HepG2 (cell line): ENCODE results near the gene FIGNL1. TPM values are rescaled to one million over a fixed set of nuclear protein-coding genes. Genes with fewer than 3 reads are reported as not detected.

Source experiments
- ATAC-seq: fragments of 200-7000 bp; cut with Tn5 transposase; 3 replicates; pipeline ENCODE4 v1.9.1; 2020; ENCODE audit warnings: mild to moderate bottlenecking, moderate library complexity
- BruUV-seq: library from RNA; stranded (reverse); fragments of 400-500 nt; replicated peaks from 2 replicates; lab custom pipeline; 2021; lab: Mats Ljungman, UMichigan
- CTCF ChIA-PET: fragments of 300-600 bp; formaldehyde crosslinking; extraction: SDS; loops from one replicate; lab custom pipeline; 2021; ENCODE audit warnings: low total read pairs, inconsistent platforms, low intra/inter-chr PET ratio; lab: Yijun Ruan, JAX
- POLR2A ChIA-PET: fragments of 350-600 bp; sonication (Branson Sonifier 250); formaldehyde crosslinking; loops from one replicate; lab custom pipeline; 2020; ENCODE audit warnings: antibody characterized with exemption, inconsistent platforms; lab: Yijun Ruan, JAX
- DNase-seq: peaks from one replicate; pipeline ENCODE4 v3.0.0-alpha.2; 2015; ENCODE audit warnings: low spot score
- FAIRE-seq: peaks from 3 replicates; lab custom pipeline; 2011; peaks lifted over from hg19 to GRCh38; lab: Jason Lieb, UNC
- H2AFZ ChIP-seq: one replicate; pipeline ENCODE4 v1.6.1; 2011; ENCODE audit warnings: low read length, inconsistent platforms
- H3K27ac ChIP-seq: fragments of 300-600 bp; 3 replicates; pipeline ENCODE4 v1.8.0; 2011; ENCODE audit warnings: mixed run types, mild to moderate bottlenecking, mixed read lengths, low read length, inconsistent platforms; ENCODE audit not compliant: insufficient read depth; ENCODE audit errors: extremely low read length
- H3K27me3 ChIP-seq, 2 experiments: fragments of 200-600 bp in 1 of 2; 2 replicates in 1 of 2; 3 replicates in 1 of 2; pipeline versions ENCODE4 v1.6.0 to v1.8.0; 2011; ENCODE audit warnings: low read length in 2 of 2, mild to moderate bottlenecking in 2 of 2, moderate library complexity in 2 of 2, inconsistent platforms in 1 of 2; ENCODE audit not compliant: insufficient read depth in 2 of 2, control insufficient read depth in 1 of 2
- H3K36me3 ChIP-seq, 2 experiments: fragments of 200-600 bp in 1 of 2; replicated peaks in 1 of 2; 2 replicates in 1 of 2; 3 replicates in 1 of 2; pipeline versions ENCODE4 v1.5.1 to v1.8.0; 2011; ENCODE audit warnings: low read length in 2 of 2, inconsistent platforms in 1 of 2; ENCODE audit not compliant: insufficient read depth in 2 of 2, control insufficient read depth in 1 of 2
- H3K4me1 ChIP-seq: 2 replicates; pipeline ENCODE4 v1.5.1; 2012; ENCODE audit warnings: low read length, inconsistent platforms; ENCODE audit not compliant: insufficient read depth
- H3K4me2 ChIP-seq: 2 replicates; pipeline ENCODE4 v1.6.0; 2011; ENCODE audit warnings: low read depth, low read length, inconsistent platforms
- H3K4me3 ChIP-seq, 3 experiments: fragments of 200-600 bp in 1 of 3; sonication (generic), shearing (Covaris generic) in 1 of 3; replicated peaks in 1 of 3; 2 replicates each; pipeline ENCODE4 v1.5.1; 2011 to 2016; ENCODE audit warnings: low read length in 3 of 3, inconsistent platforms in 2 of 3, low read depth in 2 of 3, mild to moderate bottlenecking in 2 of 3, control low read depth in 1 of 3, mixed read lengths in 1 of 3; ENCODE audit not compliant: insufficient read depth in 1 of 3
- H3K79me2 ChIP-seq: one replicate; pipeline ENCODE4 v1.6.1; 2011; ENCODE audit warnings: low read length, inconsistent platforms; ENCODE audit not compliant: insufficient read depth
- H3K9ac ChIP-seq: 2 replicates; pipeline ENCODE4 v1.6.0; 2011; ENCODE audit warnings: mild to moderate bottlenecking, low read depth, low read length, inconsistent platforms; ENCODE audit not compliant: insufficient read depth
- H3K9me3 ChIP-seq: 2 replicates; pipeline ENCODE4 v1.5.1; 2012; ENCODE audit warnings: mild to moderate bottlenecking, low read length
- H4K20me1 ChIP-seq: 2 replicates; pipeline ENCODE4 v1.6.0; 2011; ENCODE audit warnings: inconsistent platforms, mild to moderate bottlenecking, low read length, moderate library complexity; ENCODE audit not compliant: insufficient read depth
- KLF9 ChIP-seq: IDR thresholded peaks from 2 replicates; pipeline ENCODE4 v1.6.1; 2016; ENCODE audit warnings: low read depth
- PBX2 ChIP-seq: IDR thresholded peaks from 2 replicates; pipeline ENCODE4 v1.6.1; 2016; ENCODE audit warnings: control low read depth
- SIN3B ChIP-seq: fragments of 150-350 bp; IDR thresholded peaks from 2 replicates; pipeline ENCODE4 v1.6.1; 2014; ENCODE audit warnings: low read length
- ZC3H13 ChIP-seq: sonication (generic); formaldehyde crosslinking; IDR thresholded peaks from 2 replicates; pipeline ENCODE4 v1.8.1; 2023; ENCODE audit warnings: mild to moderate bottlenecking, missing genetic modification reagents, moderate library complexity
- ZMYM4 ChIP-seq: sonication (generic); formaldehyde crosslinking; IDR thresholded peaks from 2 replicates; pipeline ENCODE4 v1.8.1; 2023; ENCODE audit warnings: mild to moderate bottlenecking, missing genetic modification reagents
- ZNF747 ChIP-seq: sonication (generic); formaldehyde crosslinking; IDR thresholded peaks from 2 replicates; pipeline ENCODE4 v1.8.1; 2023; ENCODE audit warnings: missing genetic modification reagents, mild to moderate bottlenecking, borderline replicate concordance
- ZNF780A ChIP-seq: sonication (generic); formaldehyde crosslinking; IDR thresholded peaks from 2 replicates; pipeline ENCODE4 v1.8.0; 2022; ENCODE audit warnings: mild to moderate bottlenecking, missing genetic modification reagents, moderate library complexity
- WGBS: methylation state at CpG from one replicate; pipeline ENCODE4 v1.1.6; 2017; ENCODE audit warnings: low lambda C conversion rate; 5-methylcytosine and 5-hydroxymethylcytosine counted together
- in situ Hi-C: cut with HindIII; loops from 2 replicates; pipeline ENCODE4 v1.10.0; 2017; ENCODE audit warnings: low pct_unique_long_range_greater_than_20kb; ENCODE audit not compliant: extremely low pct_ligation_motif_present
- intact Hi-C: fragments of 100-400 bp; cut with micrococcal nuclease; formaldehyde crosslinking; loops from one replicate; pipeline ENCODE4 v1.10.0; 2022; ENCODE audit not compliant: unreplicated experiment
- polyA plus RNA-seq, 8 experiments: library from polyadenylated mRNA; depleted of rRNA in 3 of 8; stranded (reverse) in 7 of 8; unstranded in 1 of 8; fragments of >200 nt; fragmentation: Illumina TruSeq in 4 of 8; extraction: Trizol in 4 of 8; gene quantifications; 2 replicates each; pipeline versions ENCODE4 v1.2.1 to v1.2.3, GENCODE V29; 2011 to 2016; ENCODE audit warnings: low read depth in 4 of 8, missing spikeins in 1 of 8, mixed read lengths in 1 of 8; ENCODE audit not compliant: insufficient read depth in 1 of 8
- total RNA-seq, 5 experiments: library from RNA; depleted of rRNA; stranded (reverse); fragments of >200 nt; fragmentation: Illumina TruSeq; extraction: Trizol; gene quantifications; 2 replicates each; pipeline ENCODE4 v1.2.3, GENCODE V29; 2016; ENCODE audit warnings: low read depth in 1 of 5

FIGNL1 gene
- total and polyA plus RNA-seq, 2 of the 13 experiments (the other 11 are each of a cell fraction or from before 2014, with no cell fraction given) = 4.0 to 20.9 TPM

- TF ChIP-seq SIN3B = no peak
- no peak for TF ChIP-seq KLF9
Measured at GRCh38 chr7:50470250-50471163, 20.4 kb upstream of the FIGNL1 start (continued).

GRCh38 chr7:50469181-50469580, 19.0 kb upstream of the FIGNL1 start:
- Histone ChIP-seq H3K27me3 (no peaks in the 10 kb centered on the region), H3K79me2 (no peaks in the 10 kb centered on the region), H4K20me1 (no peaks in the 10 kb centered on the region), H2AFZ (no peak overlapping the region), H3K4me2 (no peak overlapping the region), H3K9me3 (no peaks in the 10 kb centered on the region), H3K9ac (no peak overlapping the region), H3K4me1 (peaks cover 8% of the 10 kb centered on the region), H3K36me3 (peaks cover 3 to 12% of the 10 kb centered on the region in 2 experiments; a peak in 4 of 5 replicates), H3K4me3 (no peak overlapping the region), H3K27ac (no peak overlapping the region)
- BruUV-seq = no TSS peak
- in situ Hi-C loops (loop anchor here (5.0 to 25.0 kb wide), 3 partner anchors 158 to 668 kb away; no protein-coding TSS in a partner anchor), intact Hi-C loops (no loop called here)
- ATAC-seq (no peak), FAIRE-seq (no peak), DNase-seq (no peak)
- ChIA-PET CTCF (interaction anchor here (2.6 kb wide), 1 partner anchor 164 kb away, joined by 31 read pairs; no protein-coding TSS in a partner anchor), POLR2A (no interaction called here)
- 93% methylated on average over 4 of the region's 4 CpGs for WGBS
- no peak for TF ChIP-seq ZMYM4
- TF ChIP-seq ZNF780A (CRISPR knock-in tag) = no peak
- no peak for TF ChIP-seq ZC3H13 (CRISPR knock-in tag)
- no peak for TF ChIP-seq ZNF747 (CRISPR knock-in tag)
- TF ChIP-seq PBX2 (CRISPR knock-in tag) = no peak
